Measurements from ENCODE around the gene XG.

DNA sequence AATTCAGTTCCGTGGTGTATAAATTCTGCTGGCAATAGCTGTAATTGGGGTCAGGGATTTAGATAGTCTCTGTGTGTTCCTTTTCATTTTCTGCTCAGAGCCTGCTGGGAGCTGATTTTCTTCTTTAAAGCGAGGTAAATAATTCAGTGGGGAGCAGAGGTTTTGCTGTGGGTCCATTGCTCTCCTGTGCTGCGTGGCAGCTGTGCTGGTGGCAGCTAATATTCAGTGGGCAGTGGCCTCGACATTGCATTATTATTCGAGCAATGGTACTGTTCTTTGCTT lies 13.7 kb downstream of the XG start:
- TF ChIP-seq, protein P1, sequence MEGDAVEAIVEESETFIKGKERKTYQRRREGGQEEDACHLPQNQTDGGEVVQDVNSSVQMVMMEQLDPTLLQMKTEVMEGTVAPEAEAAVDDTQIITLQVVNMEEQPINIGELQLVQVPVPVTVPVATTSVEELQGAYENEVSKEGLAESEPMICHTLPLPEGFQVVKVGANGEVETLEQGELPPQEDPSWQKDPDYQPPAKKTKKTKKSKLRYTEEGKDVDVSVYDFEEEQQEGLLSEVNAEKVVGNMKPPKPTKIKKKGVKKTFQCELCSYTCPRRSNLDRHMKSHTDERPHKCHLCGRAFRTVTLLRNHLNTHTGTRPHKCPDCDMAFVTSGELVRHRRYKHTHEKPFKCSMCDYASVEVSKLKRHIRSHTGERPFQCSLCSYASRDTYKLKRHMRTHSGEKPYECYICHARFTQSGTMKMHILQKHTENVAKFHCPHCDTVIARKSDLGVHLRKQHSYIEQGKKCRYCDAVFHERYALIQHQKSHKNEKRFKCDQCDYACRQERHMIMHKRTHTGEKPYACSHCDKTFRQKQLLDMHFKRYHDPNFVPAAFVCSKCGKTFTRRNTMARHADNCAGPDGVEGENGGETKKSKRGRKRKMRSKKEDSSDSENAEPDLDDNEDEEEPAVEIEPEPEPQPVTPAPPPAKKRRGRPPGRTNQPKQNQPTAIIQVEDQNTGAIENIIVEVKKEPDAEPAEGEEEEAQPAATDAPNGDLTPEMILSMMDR (IDR thresholded peaks at IDR 0.05) = no peak
- TF ChIP-seq POLR2A (IDR thresholded peaks at IDR 0.05) = no peak
